Ovary (tissue), 9 donors: ENCODE data around the gene NAPSA. TPM values are rescaled to one million over a fixed set of nuclear protein-coding genes. Genes with fewer than 3 reads are reported as not detected.

Experiments used
- DNase-seq, 5 donors: peaks; one replicate each; pipeline ENCODE4 v3.0.0-alpha.2; 2019 to 2020
- H3K27ac ChIP-seq, 2 donors: fragments of 200-600 bp; one replicate each; pipeline versions ENCODE4 v1.5.1 to v1.8.0; 2019 to 2022
- H3K27me3 ChIP-seq: fragments of 200-600 bp; one replicate; pipeline ENCODE4 v1.8.0; 2022
- H3K36me3 ChIP-seq: fragments of 200-600 bp; sonication (generic); one replicate; pipeline ENCODE4 v1.5.1; 2019
- H3K4me1 ChIP-seq: one replicate; pipeline ENCODE4 v1.8.1; 2013; ENCODE audit warnings: mild to moderate bottlenecking, moderate library complexity; ENCODE audit not compliant: insufficient read depth
- H3K4me3 ChIP-seq: fragments of 200-600 bp; sonication (generic); one replicate; pipeline ENCODE4 v1.5.1; 2017
- H3K9me3 ChIP-seq, 2 donors: fragments of 200-600 bp in 1 of 2; sonication (generic) in 1 of 2; one replicate each; pipeline versions ENCODE4 v1.5.1 to v1.8.1; 2013 to 2019; ENCODE audit warnings: mild to moderate bottlenecking in 1 of 2, moderate library complexity in 1 of 2
- CTCF ChIP-seq, 3 donors: fragments of 450-650 bp in 2 of 3; fragments of 200-600 bp in 1 of 3; IDR thresholded peaks; one replicate each; pipeline versions ENCODE4 v1.5.1 to v1.8.0; 2016 to 2022; ENCODE audit warnings: antibody characterized with exemption in 3 of 3, mild to moderate bottlenecking in 1 of 3
- EP300 ChIP-seq: sonication (generic); formaldehyde crosslinking; IDR thresholded peaks from one replicate; pipeline ENCODE4 v1.6.1; 2017; ENCODE audit warnings: antibody characterized with exemption
- POLR2A ChIP-seq: fragments of 450-650 bp; IDR thresholded peaks from one replicate; pipeline ENCODE4 v1.6.1; 2017; ENCODE audit warnings: antibody characterized with exemption, mild to moderate bottlenecking, moderate library complexity
- WGBS, 3 donors: extraction: QIAGEN DNeasy Blood & Tissue Kit in 1 of 3; methylation state at CpG; one replicate each; pipeline versions ENCODE4 v1.1.5 to v1.1.7; 2013 to 2017; 5-methylcytosine and 5-hydroxymethylcytosine counted together
- intact Hi-C, 4 donors: fragments of 100-400 bp; cut with DNase I; formaldehyde crosslinking; loops; one replicate each; pipeline versions ENCODE4 v1.11.0 to v1.15.1; 2022 to 2023
- polyA plus RNA-seq, 2 donors: library from polyadenylated mRNA; stranded (reverse); fragments of 200-250 nt in 1 of 2; fragments of 350-450 nt in 1 of 2; fragmentation: Illumina TruSeq in 1 of 2; extraction: RNeasy Lipid Tissue Mini Kit (QIAGEN cat#74804) in 1 of 2; gene quantifications; one replicate each; pipeline ENCODE4 v1.2.3, GENCODE V29; 2013 to 2014
- total RNA-seq, 7 donors: library from RNA; depleted of rRNA in 2 of 7; stranded (reverse); fragments of >200 nt in 2 of 7; fragmentation: NEBNext Ultra II Directional in 3 of 7; extraction: Animal tissue kit (Norgen Biotek cat#: 25700) in 3 of 7; gene quantifications; one replicate each; pipeline versions ENCODE4 v1.1.0 to v1.2.4, GENCODE V29; 2016 to 2023
- donor health status: DM: no; HTN: no; CAD: no; lungs with moderate emphysema.
- donor health status: DM: no; HTN: no; CAD: no.
- donor health status: Bipolar disorder and iron deficiency.
- donor health status: DM: yes; HTN: yes; CAD: no.
- donor health status: DM: no; HTN: no; CAD: no.
- donor health status: DM: yes; HTN: yes; CAD: no.

NAPSA gene
- total and polyA plus RNA-seq, 9 donors: 0.40 to 2.7 (median 0.97) TPM

GRCh38 chr19:50311723-50312635 lies 53.5 kb downstream of the NAPSA start:
- no peaks in the 10 kb centered on the region for H3K27me3 ChIP-seq
- TF ChIP-seq CTCF (IDR thresholded peaks at IDR 0.05) (no peak), POLR2A (no peak), EP300 (no peak)
- no peaks in the 10 kb centered on the region for H3K4me1 ChIP-seq
- no peak overlapping the region for H3K27ac ChIP-seq
- H3K36me3 ChIP-seq: no peaks in the 10 kb centered on the region
- no peak for DNase-seq
- H3K4me3 ChIP-seq: no peak overlapping the region
- no peaks in the 10 kb centered on the region for H3K9me3 ChIP-seq
- 2 to 3% (median 3%) methylated on average over 39 to 42 of the region's 42 CpGs for WGBS, 3 donors
- intact Hi-C loops: no loop called here

GRCh38 chr19:50310759-50311465 lies 54.5 kb downstream of the NAPSA start:
- DNase-seq: no peak
- 28 to 33% (median 32%) methylated on average over 10 of the region's 10 CpGs for WGBS, 3 donors
- Histone ChIP-seq H3K9me3 (no peaks in the 10 kb centered on the region), H3K27ac (no peak overlapping the region), H3K4me3 (no peak overlapping the region), H3K27me3 (no peaks in the 10 kb centered on the region), H3K4me1 (no peaks in the 10 kb centered on the region), H3K36me3 (no peaks in the 10 kb centered on the region)
- intact Hi-C loops: no loop called here
- TF ChIP-seq CTCF (IDR thresholded peaks at IDR 0.05) (no peak), POLR2A (no peak), EP300 (no peak)

GRCh38 chr19:50309396-50310125 lies 55.9 kb downstream of the NAPSA start:
- Histone ChIP-seq H3K4me3 (no peak overlapping the region), H3K36me3 (no peaks in the 10 kb centered on the region), H3K27me3 (no peaks in the 10 kb centered on the region), H3K27ac (no peak overlapping the region), H3K9me3 (no peaks in the 10 kb centered on the region), H3K4me1 (no peaks in the 10 kb centered on the region)
- TF ChIP-seq EP300 (no peak), POLR2A (no peak), CTCF (IDR thresholded peaks at IDR 0.05) (no peak)
- 27 to 36% (median 33%) methylated on average over 16 of the region's 16 CpGs for WGBS, 3 donors
- intact Hi-C loops: no loop called here
- DNase-seq: no peak

- Histone ChIP-seq H3K9me3 (no peaks in the 10 kb centered on the region), H3K36me3 (no peaks in the 10 kb centered on the region), H3K27ac (no peak overlapping the region), H3K4me1 (no peaks in the 10 kb centered on the region), H3K27me3 (no peaks in the 10 kb centered on the region), H3K4me3 (no peak overlapping the region)
- no peak for DNase-seq
- WGBS, 3 donors: 76 to 84% (median 83%) methylated on average over 21 of the region's 21 CpGs
- intact Hi-C loops: no loop called here
- TF ChIP-seq POLR2A (no peak), CTCF (IDR thresholded peaks at IDR 0.05) (no peak), EP300 (no peak)
Observed at GRCh38 chr19:50308991-50309390, 56.4 kb downstream of the NAPSA start.
